ENCODE data around the gene RASL12.

Gene RASL12

GRCh38 chr15:65067317-65067644 lies 510 bp downstream of the RASL12 start:
- Histone ChIP-seq H3K27me3 (ENCODE audit: insufficient read depth, low read length, poor library complexity, severe bottlenecking) (no peaks in the 10 kb centered on the region), H2AFZ (ENCODE audit: low read length) (no peak overlapping the region), H3K9me3 (ENCODE audit: insufficient read depth, low read depth, low read length) (no peaks in the 10 kb centered on the region), H3K36me3 (ENCODE audit: insufficient read depth, low read length) (no peaks in the 10 kb centered on the region), H3K4me1 (ENCODE audit: insufficient read depth, low read length, poor library complexity, severe bottlenecking) (peaks cover 18% of the 10 kb centered on the region), H3K79me2 (ENCODE audit: insufficient read depth, low read length) (no peaks in the 10 kb centered on the region), H3K9ac (ENCODE audit: low read depth, low read length, poor library complexity, severe bottlenecking) (no peak overlapping the region), H4K20me1 (ENCODE audit: insufficient read depth, low read length, poor library complexity, severe bottlenecking) (no peaks in the 10 kb centered on the region), H3K9me2 (replicated peaks; ENCODE audit: low read depth, low read length) (no peaks in the 10 kb centered on the region), H3F3A (ENCODE audit: low read depth) (no peaks in the 10 kb centered on the region), H3K4me2 (ENCODE audit: low read depth, low read length, poor library complexity, severe bottlenecking) (no peak overlapping the region), H3K4me3 (ENCODE audit: low read length, poor library complexity, severe bottlenecking) (no peak overlapping the region)
- TF ChIP-seq CTCF (conservative IDR thresholded peaks at IDR 0.05; ENCODE audit: low read length), result no peak
- no peak for TF ChIP-seq EZH2phosphoT487 (IDR thresholded peaks at IDR 0.05; ENCODE audit: borderline replicate concordance)

GRCh38 chr15:65066635-65067316 lies 1.0 kb downstream of the RASL12 start:
- no peak for TF ChIP-seq CTCF (conservative IDR thresholded peaks at IDR 0.05; ENCODE audit: low read length)
- TF ChIP-seq EZH2phosphoT487 (IDR thresholded peaks at IDR 0.05; ENCODE audit: borderline replicate concordance), result no peak
- Histone ChIP-seq H3K9me2 (replicated peaks; ENCODE audit: low read depth, low read length) (no peaks in the 10 kb centered on the region), H3K4me1 (ENCODE audit: insufficient read depth, low read length, poor library complexity, severe bottlenecking) (peaks cover 13% of the 10 kb centered on the region), H3K9me3 (ENCODE audit: insufficient read depth, low read depth, low read length) (no peaks in the 10 kb centered on the region), H3K4me2 (ENCODE audit: low read depth, low read length, poor library complexity, severe bottlenecking) (no peak overlapping the region), H3K4me3 (ENCODE audit: low read length, poor library complexity, severe bottlenecking) (no peak overlapping the region), H2AFZ (ENCODE audit: low read length) (no peak overlapping the region), H3K36me3 (ENCODE audit: insufficient read depth, low read length) (no peaks in the 10 kb centered on the region), H4K20me1 (ENCODE audit: insufficient read depth, low read length, poor library complexity, severe bottlenecking) (no peaks in the 10 kb centered on the region), H3K27me3 (ENCODE audit: insufficient read depth, low read length, poor library complexity, severe bottlenecking) (no peaks in the 10 kb centered on the region), H3F3A (ENCODE audit: low read depth) (no peaks in the 10 kb centered on the region), H3K9ac (ENCODE audit: low read depth, low read length, poor library complexity, severe bottlenecking) (no peak overlapping the region), H3K79me2 (ENCODE audit: insufficient read depth, low read length) (no peaks in the 10 kb centered on the region)

GRCh38 chr15:65066001-65066634 lies 1.7 kb downstream of the RASL12 start:
- no peak overlapping the region for H3K4me3 ChIP-seq (ENCODE audit: low read length, poor library complexity, severe bottlenecking)
- TF ChIP-seq CTCF (conservative IDR thresholded peaks at IDR 0.05; ENCODE audit: low read length) (no peak), EZH2phosphoT487 (IDR thresholded peaks at IDR 0.05; ENCODE audit: borderline replicate concordance) (no peak)

More at GRCh38 chr15:65066001-65066634, 1.7 kb downstream of the RASL12 start:
- no peaks in the 10 kb centered on the region for H3K27me3 ChIP-seq (ENCODE audit: insufficient read depth, low read length, poor library complexity, severe bottlenecking)
- no peaks in the 10 kb centered on the region for H3K36me3 ChIP-seq (ENCODE audit: insufficient read depth, low read length)
- no peak overlapping the region for H2AFZ ChIP-seq (ENCODE audit: low read length)
- peaks cover 7% of the 10 kb centered on the region for H3K4me1 ChIP-seq (ENCODE audit: insufficient read depth, low read length, poor library complexity, severe bottlenecking)
- no peak overlapping the region for H3K9ac ChIP-seq (ENCODE audit: low read depth, low read length, poor library complexity, severe bottlenecking)
- no peaks in the 10 kb centered on the region for H3F3A ChIP-seq (ENCODE audit: low read depth)
- no peaks in the 10 kb centered on the region for H3K9me3 ChIP-seq (ENCODE audit: insufficient read depth, low read depth, low read length)
- H4K20me1 ChIP-seq (ENCODE audit: insufficient read depth, low read length, poor library complexity, severe bottlenecking), result no peaks in the 10 kb centered on the region
- no peaks in the 10 kb centered on the region for H3K79me2 ChIP-seq (ENCODE audit: insufficient read depth, low read length)
- H3K4me2 ChIP-seq (ENCODE audit: low read depth, low read length, poor library complexity, severe bottlenecking), result no peak overlapping the region
- no peaks in the 10 kb centered on the region for H3K9me2 ChIP-seq (replicated peaks; ENCODE audit: low read depth, low read length)

All from Loucy (cell line).